ENCODE results near the gene OR8A1.
"Not testable (repeated sequence)": the region's sequence is repeated elsewhere in the genome, so short reads cannot be mapped to it uniquely, and the experiment has no call there.

Gene OR8A1

GRCh38 chr11:124597626-124598025 is 27.8 kb downstream of the OR8A1 start:
- DNase-seq = no peak

- no peak for DNase-seq
Observed at GRCh38 chr11:124600621-124601320, 31.0 kb downstream of the OR8A1 start.

- no peak for DNase-seq
Observed at GRCh38 chr11:124602193-124602592, 32.4 kb downstream of the OR8A1 start.

- not testable (repeated sequence) for DNase-seq
Observed at GRCh38 chr11:124602723-124603122, 32.9 kb downstream of the OR8A1 start.

GRCh38 chr11:124605719-124606118 is 35.9 kb downstream of the OR8A1 start:
- DNase-seq = no peak

GRCh38 chr11:124608147-124608546 is 38.4 kb downstream of the OR8A1 start:
- no peak for DNase-seq

GRCh38 chr11:124610295-124610694 is 40.5 kb downstream of the OR8A1 start:
- DNase-seq = no peak

GRCh38 chr11:124611064-124611463 is 41.3 kb downstream of the OR8A1 start, which contains the start of gene PANX3:
PANX3 (plus strand) TSS chr11:124611428; CDS start chr11:124611557, 129 bp downstream.
- no peak for DNase-seq

- no peak for DNase-seq
Observed at GRCh38 chr11:124612045-124612444, 42.2 kb downstream of the OR8A1 start.

GRCh38 chr11:124612567-124613246 is 42.9 kb downstream of the OR8A1 start:
- DNase-seq = no peak

- no peak for DNase-seq
Observed at GRCh38 chr11:124618863-124619262, 49.1 kb downstream of the OR8A1 start.

Data from NCI-H1092 (cell line).